Activated naive CD4-positive, alpha-beta T cell treated with anti-CD3 and anti-CD28 coated beads for 36 hours (primary cell): ENCODE measurements around the gene PRKN. TPM values are rescaled to one million over a fixed set of nuclear protein-coding genes. Genes with fewer than 3 reads are reported as not detected.

Experiments
- CTCF ChIA-PET: fragments of 350-600 bp; sonication (Branson Sonifier 250); formaldehyde crosslinking; loops from one replicate; lab custom pipeline; 2021; ENCODE audit warnings: antibody characterized with exemption; lab: Charles Lee
- DNase-seq: peaks from one replicate; pipeline ENCODE4 v3.0.0-alpha.2; 2020
- H3K27ac Mint-ChIP-seq: one replicate; pipeline ENCODE4 v1.8.0; 2021; ENCODE audit warnings: mild to moderate bottlenecking, mixed read lengths
- H3K27me3 Mint-ChIP-seq: one replicate; pipeline ENCODE4 v1.8.0; 2021; ENCODE audit warnings: low read depth, mixed read lengths
- H3K36me3 Mint-ChIP-seq: one replicate; pipeline ENCODE4 v1.8.0; 2021; ENCODE audit warnings: low read depth, mixed read lengths
- H3K4me1 Mint-ChIP-seq: one replicate; pipeline ENCODE4 v1.8.0; 2021; ENCODE audit warnings: low read depth, mixed read lengths
- H3K4me3 Mint-ChIP-seq: one replicate; pipeline ENCODE4 v1.8.0; 2021; ENCODE audit warnings: mild to moderate bottlenecking, moderate library complexity, mixed read lengths
- H3K9me3 Mint-ChIP-seq: one replicate; pipeline ENCODE4 v1.8.0; 2021; ENCODE audit warnings: mixed read lengths
- intact Hi-C: fragments of 100-400 bp; cut with micrococcal nuclease; formaldehyde crosslinking; loops from one replicate; pipeline ENCODE4 v1.15.1; 2023
- total RNA-seq, 2 experiments: library from RNA; stranded (reverse); gene quantifications; one replicate each; pipeline ENCODE4 v1.2.3, GENCODE V29; 2021

PRKN gene
- total RNA-seq, 2 experiments from 2014 or later: 0.33 to 0.72 TPM

DNA sequence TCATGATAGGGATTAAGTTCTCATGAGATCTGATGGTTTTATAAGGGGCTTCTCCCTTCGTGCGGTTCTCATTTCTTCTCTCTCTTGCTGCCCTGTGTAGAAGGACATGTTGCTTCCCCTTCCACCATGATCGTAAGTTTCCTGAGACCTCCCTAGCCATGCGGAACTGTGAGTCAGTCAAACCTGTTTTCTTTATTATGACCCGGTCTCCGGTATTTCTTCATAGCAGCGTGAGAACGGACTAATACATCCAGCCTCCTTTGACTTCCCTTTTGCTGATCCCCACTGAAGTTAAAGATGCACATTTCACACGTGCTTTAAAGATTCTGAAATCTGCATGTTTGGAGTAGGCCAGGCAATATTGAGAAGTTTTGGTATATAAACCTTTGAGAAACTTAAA lies 543.1 kb downstream of the PRKN start:
- Mint-ChIP-seq H3K4me3 (no peak overlapping the region), H3K27me3 (no peaks in the 10 kb centered on the region), H3K9me3 (no peaks in the 10 kb centered on the region), H3K36me3 (peaks cover 2% of the 10 kb centered on the region), H3K27ac (no peak overlapping the region), H3K4me1 (peaks cover 9% of the 10 kb centered on the region)
- intact Hi-C loops: no loop called here
- DNase-seq: no peak
- CTCF ChIA-PET: no interaction called here

DNA sequence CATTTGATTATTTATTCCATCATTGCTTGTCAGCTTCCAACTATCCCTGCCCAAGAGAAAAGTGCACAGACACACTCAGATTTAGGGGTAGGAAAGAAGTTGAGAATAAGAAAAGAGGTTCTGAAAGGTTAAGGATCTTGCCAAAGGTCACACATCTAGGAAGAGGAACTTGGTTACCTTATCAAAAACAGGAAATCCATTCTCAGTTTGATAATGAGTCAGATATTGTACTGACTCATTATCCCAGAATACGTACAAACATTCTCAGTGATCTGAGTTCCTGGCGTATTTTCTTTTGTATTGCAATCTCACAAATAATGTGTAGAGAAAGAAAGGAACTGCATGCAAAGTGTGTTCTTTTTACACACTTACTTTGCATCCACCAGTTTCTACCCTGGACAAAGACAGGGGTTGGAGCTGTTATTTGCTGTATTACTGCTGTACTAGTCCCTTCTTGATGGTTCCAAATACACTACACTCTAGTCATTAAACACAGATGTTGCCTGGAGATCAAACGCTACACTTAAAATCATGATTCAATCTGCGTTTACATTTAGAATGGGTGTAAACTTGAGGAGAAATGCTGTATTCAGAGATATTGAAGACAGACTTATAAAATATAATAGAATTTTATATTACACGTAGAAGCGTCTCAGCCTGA lies 545.7 kb downstream of the PRKN start:
- intact Hi-C loops: no loop called here
- no peak overlapping the region for H3K27ac Mint-ChIP-seq

DNA sequence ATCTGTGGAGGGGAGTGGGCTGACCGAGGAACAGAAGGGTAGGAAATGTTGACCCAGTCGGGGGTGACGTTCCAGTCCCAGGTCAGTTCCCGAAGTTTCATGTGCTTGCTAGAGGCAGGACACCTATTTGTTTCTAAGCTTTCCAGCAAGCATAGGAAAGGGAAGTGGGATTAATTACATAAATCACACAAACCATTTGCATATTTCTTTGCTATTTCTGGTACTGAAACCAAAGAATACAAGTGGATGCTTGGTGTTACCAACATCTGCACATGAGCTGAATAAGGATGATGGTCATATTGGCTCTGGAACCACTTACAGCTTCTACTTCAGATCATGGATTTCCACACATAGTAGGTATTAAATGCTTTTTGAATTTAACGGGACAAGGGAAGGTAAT lies 546.5 kb downstream of the PRKN start:
- intact Hi-C loops: no loop called here
- CTCF ChIA-PET: interaction anchor here (0.7 kb wide), 1 partner anchor 21 kb away, joined by 3 read pairs; no protein-coding TSS in a partner anchor

More for the DNA sequence above, 545.7 kb downstream of the PRKN start:
- Mint-ChIP-seq H3K9me3 (no peaks in the 10 kb centered on the region), H3K4me3 (no peak overlapping the region), H3K36me3 (no peaks in the 10 kb centered on the region), H3K27me3 (no peaks in the 10 kb centered on the region), H3K4me1 (peaks cover 9% of the 10 kb centered on the region)
- CTCF ChIA-PET: no interaction called here
- DNase-seq: no peak

DNA sequence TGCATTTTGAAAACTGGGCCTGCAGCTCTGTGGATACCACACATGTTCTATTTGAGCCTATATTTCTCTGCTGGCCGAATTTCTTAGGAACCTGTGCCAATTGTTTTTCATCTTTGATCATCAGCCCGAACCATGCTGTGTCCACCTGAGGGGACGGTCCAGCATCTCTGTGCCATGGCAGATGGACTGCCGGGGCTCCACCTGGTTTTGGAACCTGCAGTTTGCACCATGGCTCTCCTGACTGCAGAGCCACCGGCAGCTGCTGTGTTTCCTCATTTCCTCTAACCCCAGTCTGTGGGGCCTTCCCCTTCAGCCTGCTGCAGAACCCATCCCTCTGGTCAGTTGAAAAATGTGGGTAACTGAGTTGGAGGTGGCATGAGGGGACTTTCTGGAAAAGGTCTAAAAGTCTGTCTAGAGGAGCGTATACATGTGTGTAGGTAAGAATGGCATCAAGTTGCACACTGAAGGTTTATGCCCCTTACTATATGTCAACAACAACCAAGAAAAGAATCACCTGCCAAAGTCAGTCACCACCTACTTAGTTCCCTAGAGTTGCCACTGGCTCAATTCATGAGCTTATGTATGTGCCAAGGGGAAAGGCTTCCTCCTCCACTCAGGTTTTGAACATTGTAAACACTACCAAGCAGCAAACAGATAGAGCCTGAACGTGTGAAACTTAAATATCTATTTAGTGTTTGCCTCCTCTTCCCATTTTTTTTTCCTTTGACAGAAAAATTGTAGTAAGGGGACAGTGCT lies 548.2 kb downstream of the PRKN start:
- no peaks in the 10 kb centered on the region for H3K9me3 Mint-ChIP-seq

More for the DNA sequence above, 546.5 kb downstream of the PRKN start:
- Mint-ChIP-seq H3K4me3 (no peak overlapping the region), H3K4me1 (peaks cover 9% of the 10 kb centered on the region), H3K9me3 (no peaks in the 10 kb centered on the region), H3K36me3 (no peaks in the 10 kb centered on the region), H3K27ac (no peak overlapping the region), H3K27me3 (no peaks in the 10 kb centered on the region)
- no peak for DNase-seq

DNA sequence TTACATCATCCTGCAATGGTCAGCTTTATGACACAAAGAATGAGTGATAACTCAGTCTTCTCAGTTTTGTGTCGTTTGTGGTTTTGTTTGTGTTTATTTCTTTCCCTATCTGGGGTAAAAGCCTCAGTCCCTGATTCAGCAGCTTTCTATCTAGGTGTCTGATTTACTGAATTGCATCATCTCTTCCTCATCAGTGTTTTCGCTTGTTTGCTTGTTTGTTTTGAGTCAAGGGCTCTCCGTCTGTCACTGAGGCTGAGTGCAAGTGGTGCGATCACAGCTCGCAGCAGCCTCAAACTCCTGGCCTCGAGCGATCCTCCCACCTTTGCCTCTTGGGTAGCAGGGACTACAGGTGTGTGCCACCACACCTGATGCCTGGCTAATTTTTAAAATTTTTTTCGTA lies 548.9 kb downstream of the PRKN start:
- H3K36me3 Mint-ChIP-seq: no peaks in the 10 kb centered on the region
- intact Hi-C loops: no loop called here

More for the DNA sequence above, 548.2 kb downstream of the PRKN start:
- Mint-ChIP-seq H3K36me3 (no peaks in the 10 kb centered on the region), H3K4me1 (peaks cover 9% of the 10 kb centered on the region), H3K4me3 (no peak overlapping the region), H3K27ac (no peak overlapping the region), H3K27me3 (no peaks in the 10 kb centered on the region)
- DNase-seq: no peak
- CTCF ChIA-PET: no interaction called here
- intact Hi-C loops: no loop called here

DNA sequence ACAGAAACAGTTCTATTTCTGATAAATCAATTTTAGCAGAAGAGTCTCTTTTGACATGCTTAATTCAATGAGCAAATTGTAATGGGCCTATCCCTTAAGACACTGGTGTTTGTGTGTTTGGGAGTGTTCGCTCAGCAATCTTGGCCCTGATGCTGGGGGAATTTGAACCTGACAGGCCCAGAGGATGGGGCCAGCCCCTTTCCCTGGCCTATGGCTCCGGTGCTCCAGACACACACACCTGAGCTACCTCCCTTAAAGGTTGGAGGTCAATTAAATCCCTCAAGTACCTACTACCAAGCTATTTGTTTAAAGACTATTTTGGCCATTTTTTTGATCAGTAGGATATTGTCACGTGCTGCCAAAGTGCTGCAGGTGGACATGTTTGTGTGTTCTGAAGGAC lies 549.3 kb downstream of the PRKN start:
- Mint-ChIP-seq H3K4me1 (peaks cover 9% of the 10 kb centered on the region), H3K36me3 (no peaks in the 10 kb centered on the region), H3K27me3 (no peaks in the 10 kb centered on the region), H3K9me3 (no peaks in the 10 kb centered on the region), H3K4me3 (no peak overlapping the region), H3K27ac (no peak overlapping the region)
- no peak for DNase-seq
- CTCF ChIA-PET: no interaction called here
- intact Hi-C loops: no loop called here

More for the DNA sequence above, 548.9 kb downstream of the PRKN start:
- no peak for DNase-seq
- peaks cover 9% of the 10 kb centered on the region for H3K4me1 Mint-ChIP-seq
- H3K4me3 Mint-ChIP-seq: no peak overlapping the region
- CTCF ChIA-PET: no interaction called here
- H3K9me3 Mint-ChIP-seq: no peaks in the 10 kb centered on the region
- no peak overlapping the region for H3K27ac Mint-ChIP-seq
- no peaks in the 10 kb centered on the region for H3K27me3 Mint-ChIP-seq

DNA sequence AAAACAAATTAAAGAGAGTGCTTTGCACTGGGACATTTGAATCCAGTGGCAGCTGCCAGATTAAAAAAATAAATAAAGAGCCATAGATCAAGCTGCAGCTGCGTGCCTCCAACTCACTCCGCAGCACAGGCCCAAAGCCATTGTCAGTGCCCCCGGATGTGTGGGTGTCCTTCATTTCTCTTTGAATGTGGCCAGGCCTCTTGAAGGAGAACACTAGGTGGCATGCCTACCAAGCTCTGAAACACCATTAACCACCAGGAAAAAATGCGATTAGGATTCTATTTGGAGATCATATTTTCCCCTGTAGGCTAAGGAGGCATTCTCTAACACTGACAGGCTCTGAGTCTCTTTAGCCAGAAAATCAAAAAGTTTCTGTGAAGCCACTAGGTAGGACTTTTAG lies 549.8 kb downstream of the PRKN start:
- DNase-seq: no peak
- Mint-ChIP-seq H3K27me3 (no peaks in the 10 kb centered on the region), H3K36me3 (no peaks in the 10 kb centered on the region), H3K27ac (no peak overlapping the region), H3K4me1 (peaks cover 9% of the 10 kb centered on the region), H3K4me3 (no peak overlapping the region), H3K9me3 (no peaks in the 10 kb centered on the region)
- intact Hi-C loops: no loop called here
- CTCF ChIA-PET: interaction anchor here (0.7 kb wide), 1 partner anchor 1195 kb away, joined by 3 read pairs; no protein-coding TSS in a partner anchor

DNA sequence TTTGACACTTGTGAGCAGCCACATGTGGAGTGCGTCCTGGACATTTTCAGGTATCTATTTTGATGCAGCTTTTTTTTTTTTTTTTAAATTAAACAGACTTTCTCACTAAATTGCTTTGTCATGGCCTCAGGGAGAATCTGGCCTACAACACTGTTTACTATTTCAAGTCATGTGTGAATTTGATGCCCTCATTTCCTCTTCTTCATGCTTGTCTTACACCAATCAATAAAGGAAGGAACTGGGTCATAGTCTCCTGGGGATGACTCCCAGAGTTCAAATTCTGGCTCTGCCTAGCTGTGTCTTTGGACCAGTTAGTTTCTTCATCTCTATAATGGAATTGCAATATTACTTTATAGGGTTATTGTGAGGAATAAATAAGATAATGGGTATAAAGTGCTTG lies 554.1 kb downstream of the PRKN start:
- CTCF ChIA-PET: no interaction called here
- H3K4me1 Mint-ChIP-seq: no peaks in the 10 kb centered on the region
- no peaks in the 10 kb centered on the region for H3K9me3 Mint-ChIP-seq
- no peak overlapping the region for H3K27ac Mint-ChIP-seq
- no peak for DNase-seq
- H3K4me3 Mint-ChIP-seq: no peak overlapping the region
- no peaks in the 10 kb centered on the region for H3K27me3 Mint-ChIP-seq
- H3K36me3 Mint-ChIP-seq: no peaks in the 10 kb centered on the region
- intact Hi-C loops: no loop called here

DNA sequence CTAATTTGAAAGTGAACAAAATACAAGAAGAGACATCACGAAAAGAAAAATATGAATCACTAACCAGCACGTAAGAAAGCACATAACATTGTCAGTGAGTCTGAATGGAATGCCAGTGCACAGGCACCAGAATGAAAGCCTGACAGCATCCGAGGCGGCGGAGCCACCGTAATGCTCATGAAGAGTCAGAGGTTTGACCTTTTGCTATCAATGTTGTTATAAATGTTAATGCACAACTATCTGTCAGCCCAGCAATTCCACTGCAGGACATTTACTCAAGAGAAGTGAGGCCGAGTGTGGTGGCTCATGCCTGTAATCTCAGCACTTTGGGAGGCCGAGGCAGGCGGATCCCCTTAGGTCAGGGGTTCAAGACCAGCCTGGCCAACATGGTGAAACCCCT lies 562.1 kb downstream of the PRKN start:
- intact Hi-C loops: no loop called here
- H3K27ac Mint-ChIP-seq: no peak overlapping the region
- H3K4me1 Mint-ChIP-seq: no peaks in the 10 kb centered on the region

DNA sequence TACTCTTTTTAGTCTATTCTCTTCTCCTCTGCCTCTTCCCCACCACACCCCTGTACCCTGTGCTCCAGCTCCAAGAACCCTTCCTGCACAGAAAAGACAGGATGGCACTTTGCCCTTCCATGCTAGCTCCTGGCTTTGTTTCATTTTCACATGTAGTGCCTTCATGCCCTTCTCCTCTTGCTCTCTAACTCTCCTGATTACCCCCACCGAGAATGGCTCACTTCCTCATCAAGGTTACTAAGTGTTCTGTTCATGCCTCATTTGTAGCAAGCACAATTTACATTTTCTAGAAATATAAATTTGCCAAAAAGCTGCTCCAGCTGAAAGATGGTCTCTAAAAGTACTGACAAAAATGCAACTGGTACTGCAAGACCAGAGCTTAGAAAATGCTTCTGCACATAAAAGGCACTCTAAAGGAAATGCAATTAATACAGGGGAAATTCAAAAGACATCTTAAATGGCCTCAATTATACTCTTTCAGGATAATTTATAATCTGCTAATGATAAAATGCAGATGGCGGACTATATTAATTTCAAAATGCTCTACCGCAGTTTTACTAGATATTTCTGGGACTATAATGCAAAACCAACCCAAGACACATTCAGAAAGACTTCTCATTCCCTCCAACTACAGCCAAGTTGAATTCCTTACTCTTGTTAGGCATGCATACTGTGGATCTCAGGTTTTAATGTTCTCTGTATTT lies 570.2 kb downstream of the PRKN start:
- intact Hi-C loops: no loop called here
- Mint-ChIP-seq H3K9me3 (no peaks in the 10 kb centered on the region), H3K4me3 (no peak overlapping the region), H3K27me3 (no peaks in the 10 kb centered on the region), H3K27ac (no peak overlapping the region), H3K36me3 (no peaks in the 10 kb centered on the region), H3K4me1 (no peaks in the 10 kb centered on the region)
- no peak for DNase-seq
- CTCF ChIA-PET: no interaction called here

More for the DNA sequence above, 562.1 kb downstream of the PRKN start:
- CTCF ChIA-PET: no interaction called here
- H3K9me3 Mint-ChIP-seq: no peaks in the 10 kb centered on the region
- H3K36me3 Mint-ChIP-seq: no peaks in the 10 kb centered on the region
- no peak overlapping the region for H3K4me3 Mint-ChIP-seq
- no peak for DNase-seq
- H3K27me3 Mint-ChIP-seq: no peaks in the 10 kb centered on the region

DNA sequence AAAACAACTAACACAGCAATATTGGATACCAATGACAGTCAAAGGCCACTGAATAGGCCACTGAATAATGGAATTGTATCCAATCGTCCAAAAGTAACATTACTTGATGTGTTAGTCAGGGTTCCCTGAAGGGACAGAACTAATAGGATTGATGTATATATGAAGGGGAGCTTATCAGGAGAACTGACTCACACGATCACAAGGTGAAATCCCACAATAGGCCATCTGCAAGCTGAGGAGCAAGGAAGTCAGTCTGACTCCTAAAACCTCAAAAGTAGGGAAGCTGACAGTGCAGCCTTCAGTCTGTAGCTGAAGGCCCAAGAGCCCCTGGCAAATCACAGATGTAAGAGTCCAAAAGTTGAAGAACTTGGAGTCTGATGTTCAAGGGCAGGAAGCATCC lies 571.4 kb downstream of the PRKN start:
- no peaks in the 10 kb centered on the region for H3K27me3 Mint-ChIP-seq
- no peak overlapping the region for H3K27ac Mint-ChIP-seq
- H3K36me3 Mint-ChIP-seq: no peaks in the 10 kb centered on the region
- CTCF ChIA-PET: no interaction called here
- no peaks in the 10 kb centered on the region for H3K4me1 Mint-ChIP-seq
- no peak overlapping the region for H3K4me3 Mint-ChIP-seq
- H3K9me3 Mint-ChIP-seq: no peaks in the 10 kb centered on the region
- no peak for DNase-seq
- intact Hi-C loops: no loop called here

DNA sequence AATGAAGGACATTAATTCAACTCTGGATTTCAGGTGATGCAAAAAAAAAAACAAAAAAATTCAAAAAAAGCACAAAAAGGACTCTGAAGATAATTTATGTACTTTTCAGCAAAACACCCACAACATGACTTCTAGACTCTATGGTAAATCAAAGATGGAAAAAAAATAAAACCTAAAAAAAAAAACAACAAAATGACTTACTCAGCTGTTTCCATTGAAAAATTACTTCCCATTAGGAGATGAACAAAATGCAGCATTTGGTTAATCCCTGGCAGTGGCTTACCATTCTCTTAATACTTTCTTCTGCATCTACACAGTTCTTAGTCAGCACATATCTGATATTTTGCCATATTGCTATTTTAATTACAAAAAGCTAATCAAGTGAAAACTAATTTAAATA lies 572.6 kb downstream of the PRKN start:
- no peak for DNase-seq
- Mint-ChIP-seq H3K4me3 (no peak overlapping the region), H3K4me1 (no peaks in the 10 kb centered on the region), H3K36me3 (no peaks in the 10 kb centered on the region), H3K9me3 (no peaks in the 10 kb centered on the region), H3K27ac (no peak overlapping the region), H3K27me3 (no peaks in the 10 kb centered on the region)
- intact Hi-C loops: no loop called here
- CTCF ChIA-PET: interaction anchor here (0.6 kb wide), 1 partner anchor 12 kb away, joined by 3 read pairs; no protein-coding TSS in a partner anchor
